ENCODE data around the gene PTOV1.
"Not testable (repeated sequence)": the region's sequence is repeated elsewhere in the genome, so short reads cannot be mapped to it uniquely, and the experiment has no call there.

Gene PTOV1

GRCh38 chr19:49818649-49819370, 32.1 kb upstream of the PTOV1 start:
- no peak for DNase-seq

GRCh38 chr19:49819452-49820115, 31.4 kb upstream of the PTOV1 start:
- DNase-seq = not testable (repeated sequence)

GRCh38 chr19:49820125-49820524, 30.8 kb upstream of the PTOV1 start:
- no peak for DNase-seq

GRCh38 chr19:49823472-49823871, 27.5 kb upstream of the PTOV1 start:
- no peak for DNase-seq

GRCh38 chr19:49824662-49825061, 26.3 kb upstream of the PTOV1 start:
- DNase-seq = no peak

GRCh38 chr19:49827034-49827433, 23.9 kb upstream of the PTOV1 start:
- DNase-seq = no peak

- DNase-seq = no peak
Observed at GRCh38 chr19:49829200-49829599, 21.8 kb upstream of the PTOV1 start.

- DNase-seq = no peak
Observed at GRCh38 chr19:49829721-49830120, 21.2 kb upstream of the PTOV1 start.

- DNase-seq = no peak
Observed at GRCh38 chr19:49830766-49831165, 20.2 kb upstream of the PTOV1 start.

- no peak for DNase-seq
Observed at GRCh38 chr19:49831592-49831991, 19.4 kb upstream of the PTOV1 start.

GRCh38 chr19:49832556-49832955, 18.4 kb upstream of the PTOV1 start:
- DNase-seq = no peak

- no peak for DNase-seq
Observed at GRCh38 chr19:49833599-49833998, 17.4 kb upstream of the PTOV1 start.

- no peak for DNase-seq
Observed at GRCh38 chr19:49835562-49835961, 15.4 kb upstream of the PTOV1 start.

- no peak for DNase-seq
Observed at GRCh38 chr19:49836176-49837008, 14.6 kb upstream of the PTOV1 start.

GRCh38 chr19:49837009-49837310, 14.0 kb upstream of the PTOV1 start:
- no peak for DNase-seq

- DNase-seq = no peak
Observed at GRCh38 chr19:49837425-49837824, 13.5 kb upstream of the PTOV1 start.

- DNase-seq = no peak
Observed at GRCh38 chr19:49838885-49839588, 11.9 kb upstream of the PTOV1 start.

GRCh38 chr19:49839713-49840112, 11.2 kb upstream of the PTOV1 start:
- no peak for DNase-seq

- DNase-seq = no peak
Observed at GRCh38 chr19:49840321-49840720, 10.6 kb upstream of the PTOV1 start.

GRCh38 chr19:49840736-49841249, 10.2 kb upstream of the PTOV1 start:
- DNase-seq = no peak

- no peak for DNase-seq
Observed at GRCh38 chr19:49843265-49843664, 7.7 kb upstream of the PTOV1 start.

- DNase-seq = no peak
Observed at GRCh38 chr19:49844138-49845095, 6.5 kb upstream of the PTOV1 start.

All from T-helper 9 cell (primary cell).